ENCODE data around the gene TNFSF4. TPM values are rescaled to one million over a fixed set of nuclear protein-coding genes. Genes with fewer than 3 reads are reported as not detected.
"Not testable (repeated sequence)": the region's sequence is repeated elsewhere in the genome, so short reads cannot be mapped to it uniquely, and the experiment has no call there.

The TNFSF4 gene
- total RNA-seq, 3 donors from 2014 or later = 0.66 to 1.9 (median 0.73) TPM

GRCh38 chr1:173163222-173163621 lies 43.9 kb downstream of the TNFSF4 start:
- Histone ChIP-seq H3K36me3 (no peaks in the 10 kb centered on the region), H3K4me1 (no peaks in the 10 kb centered on the region), H3K4me3 (no peak overlapping the region), H3K27ac (no peak overlapping the region), H3K27me3 (no peaks in the 10 kb centered on the region), H3K9me3 (peaks cover 0 to 4% of the 10 kb centered on the region in 2 donors)
- TF ChIP-seq CTCF (IDR thresholded peaks at IDR 0.05) (no peak), POLR2AphosphoS5 (IDR thresholded peaks at IDR 0.05) (no peak), POLR2A (IDR thresholded peaks at IDR 0.05) (no peak)
- DNase-seq (ENCODE audit: low spot score in 2 of 2) = no peak
- intact Hi-C loops (cut with DNase I; ENCODE audit: low total_unique reads) = no loop called here

GRCh38 chr1:173162601-173163000 lies 44.5 kb downstream of the TNFSF4 start:
- Histone ChIP-seq H3K36me3 (no peaks in the 10 kb centered on the region), H3K27me3 (no peaks in the 10 kb centered on the region), H3K4me3 (no peak overlapping the region), H3K9me3 (peaks cover 0 to 4% of the 10 kb centered on the region in 2 donors), H3K4me1 (no peaks in the 10 kb centered on the region), H3K27ac (no peak overlapping the region)
- DNase-seq (ENCODE audit: low spot score in 2 of 2) = no peak
- intact Hi-C loops (cut with DNase I; ENCODE audit: low total_unique reads) = no loop called here
- TF ChIP-seq CTCF (IDR thresholded peaks at IDR 0.05) (no peak), POLR2AphosphoS5 (IDR thresholded peaks at IDR 0.05) (no peak), POLR2A (IDR thresholded peaks at IDR 0.05) (no peak)

- H3K9me3 ChIP-seq = peaks cover 0 to 4% of the 10 kb centered on the region in 2 donors
- no peaks in the 10 kb centered on the region for H3K27me3 ChIP-seq
- H3K4me3 ChIP-seq = no peak overlapping the region
- DNase-seq (ENCODE audit: low spot score in 2 of 2) = no peak
- intact Hi-C loops (cut with DNase I; ENCODE audit: low total_unique reads) = no loop called here
- no peak overlapping the region for H3K27ac ChIP-seq
- no peaks in the 10 kb centered on the region for H3K4me1 ChIP-seq
- H3K36me3 ChIP-seq = no peaks in the 10 kb centered on the region
- no peak for TF ChIP-seq POLR2A (IDR thresholded peaks at IDR 0.05)
- no peak for TF ChIP-seq POLR2AphosphoS5 (IDR thresholded peaks at IDR 0.05)
- no peak for TF ChIP-seq CTCF (IDR thresholded peaks at IDR 0.05)
Observed at GRCh38 chr1:173161510-173162221, 45.5 kb downstream of the TNFSF4 start.

- H3K27me3 ChIP-seq; DNase-seq (ENCODE audit: low spot score in 2 of 2); H3K4me3 ChIP-seq; intact Hi-C loops (cut with DNase I; ENCODE audit: low total_unique reads); H3K27ac ChIP-seq; H3K4me1 ChIP-seq; H3K36me3 ChIP-seq; H3K9me3 ChIP-seq: not testable (repeated sequence)
Observed at GRCh38 chr1:173153964-173154363, 53.2 kb downstream of the TNFSF4 start.

- H3K4me1 ChIP-seq = no peaks in the 10 kb centered on the region
- H3K27ac ChIP-seq = no peak overlapping the region
- intact Hi-C loops (cut with DNase I; ENCODE audit: low total_unique reads) = no loop called here
- H3K36me3 ChIP-seq = no peaks in the 10 kb centered on the region
- no peak overlapping the region for H3K4me3 ChIP-seq
- H3K9me3 ChIP-seq = peaks cover 0 to 3% of the 10 kb centered on the region in 2 donors
- no peak for DNase-seq (ENCODE audit: low spot score in 2 of 2)
- TF ChIP-seq POLR2A (IDR thresholded peaks at IDR 0.05) = no peak
- no peak for TF ChIP-seq CTCF (IDR thresholded peaks at IDR 0.05)
- no peak for TF ChIP-seq POLR2AphosphoS5 (IDR thresholded peaks at IDR 0.05)
- no peaks in the 10 kb centered on the region for H3K27me3 ChIP-seq
Observed at GRCh38 chr1:173153503-173153902, 53.6 kb downstream of the TNFSF4 start.
